Adrenal gland (tissue), 12 donors: ENCODE results near the gene PLPP1. TPM values are rescaled to one million over a fixed set of nuclear protein-coding genes. Genes with fewer than 3 reads are reported as not detected.

Source experiments
- DNase-seq, 7 donors: peaks; one replicate each; pipeline ENCODE4 v3.0.0-alpha.2; 2019 to 2020
- H3K27ac ChIP-seq, 5 donors: fragments of 200-600 bp; sonication (generic) in 4 of 5; 1 replicate in 3 of 5; 2 replicates in 2 of 5; pipeline versions ENCODE4 v1.5.1 to v1.8.0; 2016 to 2020; ENCODE audit warnings: mild to moderate bottlenecking in 1 of 5
- H3K27me3 ChIP-seq: fragments of 200-600 bp; 2 replicates; pipeline ENCODE4 v1.8.0; 2021
- H3K36me3 ChIP-seq, 2 donors: fragments of 200-600 bp; replicated peaks in 1 of 2; 1 replicate in 1 of 2; 2 replicates in 1 of 2; pipeline versions ENCODE4 v1.5.1 to v1.8.0; 2018 to 2022
- H3K4me1 ChIP-seq, 2 donors: fragments of 200-600 bp; replicated peaks in 1 of 2; 1 replicate in 1 of 2; 2 replicates in 1 of 2; pipeline versions ENCODE4 v1.5.1 to v1.8.0; 2018 to 2021
- H3K4me3 ChIP-seq, 4 donors: fragments of 200-600 bp; sonication (generic) in 3 of 4; one replicate each; pipeline ENCODE4 v1.5.1; 2016 to 2018
- H3K9me3 ChIP-seq, 3 donors: fragments of 200-600 bp; sonication (generic) in 1 of 3; replicated peaks in 1 of 3; 1 replicate in 2 of 3; 2 replicates in 1 of 3; pipeline versions ENCODE4 v1.5.1 to v1.8.0; 2016 to 2021
- POLR2A ChIP-seq, 2 donors: fragments of 450-650 bp; IDR thresholded peaks; one replicate each; pipeline ENCODE4 v1.6.1; 2017; ENCODE audit warnings: antibody characterized with exemption in 2 of 2, mild to moderate bottlenecking in 2 of 2, moderate library complexity in 1 of 2
- WGBS, 4 donors: extraction: QIAGEN DNeasy Blood & Tissue Kit in 2 of 4; methylation state at CpG; one replicate each; pipeline versions ENCODE4 v1.1.5 to v1.1.7; 2013 to 2017; 5-methylcytosine and 5-hydroxymethylcytosine counted together
- intact Hi-C, 2 donors: fragments of 100-400 bp; cut with DNase I; formaldehyde crosslinking; loops; one replicate each; pipeline versions ENCODE4 v1.14.1 to v1.15.0; 2022 to 2023
- polyA plus RNA-seq, 3 donors: library from polyadenylated mRNA; stranded (reverse); fragments of 200-250 nt in 2 of 3; fragments of 350-450 nt in 1 of 3; fragmentation: Illumina TruSeq in 1 of 3; extraction: RNeasy Lipid Tissue Mini Kit (QIAGEN cat#74804) in 1 of 3; gene quantifications; one replicate each; pipeline ENCODE4 v1.2.3, GENCODE V29; 2013 to 2014
- total RNA-seq, 9 donors: library from RNA; depleted of rRNA in 4 of 9; stranded (reverse); fragments of >200 nt in 4 of 9; fragments of 120-200 nt in 1 of 9; fragmentation: NEBNext Ultra II Directional in 1 of 9; extraction: Animal tissue kit (Norgen Biotek cat#: 25700) in 1 of 9; gene quantifications; one replicate each; pipeline versions ENCODE4 v1.1.0 to v1.2.4, GENCODE V29; 2013 to 2023
- TF ChIP-seq, protein P1 (sequence below), 6 experiments: fragments of 450-650 bp in 4 of 6; fragments of 200-600 bp in 2 of 6; sonication (generic) in 1 of 6; IDR thresholded peaks; 1 replicate in 5 of 6; 2 replicates in 1 of 6; pipeline versions ENCODE4 v1.5.1 to v1.8.0; 2016 to 2021; ENCODE audit warnings: antibody characterized with exemption in 6 of 6, mild to moderate bottlenecking in 2 of 6, moderate library complexity in 1 of 6
- donor health status: healthy with polysubstance abuse.
- donor health status: Bipolar disorder and iron deficiency.
- donor health status: DM: yes; HTN: yes; CAD: no.
- donor health status: DM: no; HTN: no; CAD: no.
- donor health status: DM: no; HTN: no; CAD: no.
- donor health status: DM: yes; HTN: yes; CAD: no.

PLPP1 gene
- total and polyA plus RNA-seq, 12 donors = 55.2 to 716 (median 124) TPM

DNA sequence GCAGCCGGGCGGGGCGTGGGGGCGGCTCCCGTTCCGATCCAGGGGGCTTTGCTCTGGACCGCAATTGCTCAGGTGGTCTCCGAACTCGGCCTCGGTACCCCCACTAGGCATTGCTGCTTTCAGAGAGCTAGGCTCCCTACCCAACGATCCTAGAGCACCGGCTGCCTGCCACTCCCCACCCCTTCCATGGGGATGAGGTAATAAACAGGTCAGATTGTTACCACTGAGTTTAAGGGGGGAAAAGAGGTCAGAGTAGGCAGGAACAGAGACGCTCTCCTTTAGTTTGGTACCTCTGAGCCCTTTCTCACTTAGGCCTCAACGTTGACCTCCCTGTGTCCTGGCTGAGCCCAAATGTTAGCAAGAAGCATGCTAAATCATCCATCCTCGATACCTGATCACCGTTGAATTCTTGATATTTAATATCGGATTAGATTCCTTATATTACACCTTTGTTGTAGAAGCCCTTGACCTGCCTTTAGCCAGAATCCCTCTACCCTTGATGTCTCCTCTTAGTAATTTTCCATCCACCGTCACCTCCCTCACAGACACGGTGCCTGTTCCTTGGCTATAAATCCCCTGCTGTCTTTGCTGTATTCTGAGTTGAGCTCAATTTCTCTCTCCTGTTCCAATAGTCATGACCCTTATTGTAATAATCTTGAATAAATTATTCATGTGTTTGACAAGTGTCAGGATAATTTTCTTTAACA, 588 bp upstream of the PLPP1 start:
- Histone ChIP-seq H3K27me3 (no peaks in the 10 kb centered on the region), H3K36me3 (no peaks in the 10 kb centered on the region), H3K27ac (peak overlapping the region in 4 of 5 donors; percentile 91 to 95 (median 92)), H3K4me3 (peak overlapping the region; percentile 68 to 98 (median 83)), H3K4me1 (peaks cover 7 to 14% of the 10 kb centered on the region in 2 donors), H3K9me3 (no peaks in the 10 kb centered on the region)
- intact Hi-C loops = loop anchor here in 1 of 2 donors (10.0 kb wide), 1 partner anchor 149 kb away; no protein-coding TSS in a partner anchor
- TF ChIP-seq POLR2A (IDR thresholded peaks at IDR 0.05) = no peak
- TF ChIP-seq, protein P1, sequence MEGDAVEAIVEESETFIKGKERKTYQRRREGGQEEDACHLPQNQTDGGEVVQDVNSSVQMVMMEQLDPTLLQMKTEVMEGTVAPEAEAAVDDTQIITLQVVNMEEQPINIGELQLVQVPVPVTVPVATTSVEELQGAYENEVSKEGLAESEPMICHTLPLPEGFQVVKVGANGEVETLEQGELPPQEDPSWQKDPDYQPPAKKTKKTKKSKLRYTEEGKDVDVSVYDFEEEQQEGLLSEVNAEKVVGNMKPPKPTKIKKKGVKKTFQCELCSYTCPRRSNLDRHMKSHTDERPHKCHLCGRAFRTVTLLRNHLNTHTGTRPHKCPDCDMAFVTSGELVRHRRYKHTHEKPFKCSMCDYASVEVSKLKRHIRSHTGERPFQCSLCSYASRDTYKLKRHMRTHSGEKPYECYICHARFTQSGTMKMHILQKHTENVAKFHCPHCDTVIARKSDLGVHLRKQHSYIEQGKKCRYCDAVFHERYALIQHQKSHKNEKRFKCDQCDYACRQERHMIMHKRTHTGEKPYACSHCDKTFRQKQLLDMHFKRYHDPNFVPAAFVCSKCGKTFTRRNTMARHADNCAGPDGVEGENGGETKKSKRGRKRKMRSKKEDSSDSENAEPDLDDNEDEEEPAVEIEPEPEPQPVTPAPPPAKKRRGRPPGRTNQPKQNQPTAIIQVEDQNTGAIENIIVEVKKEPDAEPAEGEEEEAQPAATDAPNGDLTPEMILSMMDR (IDR thresholded peaks at IDR 0.05) = peak in 1 of 6 experiments; percentile 7
- WGBS, 4 donors = 8 to 18% (median 10%) methylated on average over 7 to 19 of the region's 19 CpGs
- peak in 3 of 7 donors; percentile 12 to 55 (median 13) for DNase-seq

DNA sequence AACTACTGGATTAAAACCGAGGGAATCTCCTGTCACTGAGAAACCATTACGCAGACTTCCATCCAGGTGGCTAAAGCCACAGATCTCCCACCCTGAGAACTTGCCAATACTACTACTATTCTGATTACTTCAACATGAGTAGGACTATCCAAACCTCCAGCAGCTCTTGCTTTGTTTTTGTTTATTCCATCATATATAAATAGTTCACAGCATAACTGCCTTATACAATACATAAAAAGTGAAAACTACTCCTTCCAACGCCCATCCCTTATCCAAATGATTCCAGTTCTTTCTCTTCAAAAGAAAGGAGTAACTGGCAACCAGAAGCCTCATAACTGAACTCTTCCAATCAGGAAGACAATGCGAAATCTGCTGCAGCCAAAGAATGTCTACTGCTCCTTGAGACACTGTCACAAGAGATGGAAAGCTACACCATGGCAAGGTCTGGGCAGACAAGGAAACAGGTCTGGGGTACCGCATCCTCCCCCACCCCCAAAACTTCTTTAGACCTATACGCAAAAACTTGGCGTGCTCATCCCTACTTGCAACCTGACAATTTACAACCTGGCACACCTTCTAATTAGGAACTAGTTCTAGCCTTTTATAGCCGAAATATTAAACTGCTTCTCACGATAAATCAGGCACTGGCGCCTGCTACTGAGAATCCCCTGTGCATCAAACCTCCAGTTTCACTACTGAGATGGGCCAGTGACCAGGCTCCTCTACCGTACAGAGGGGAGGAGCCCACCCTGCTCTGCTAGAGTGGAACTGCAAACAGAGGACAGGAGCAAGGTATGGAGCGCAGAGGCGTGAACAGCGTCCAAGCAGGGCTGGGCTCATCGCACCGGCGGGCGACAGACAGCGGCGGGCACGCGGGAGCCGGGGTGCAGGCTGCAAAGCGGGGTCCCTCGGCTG, 986 bp downstream of the PLPP1 start:
- 4 to 18% (median 7%) methylated on average over 10 to 25 of the region's 25 CpGs for WGBS, 4 donors
- DNase-seq = peak in 6 of 7 donors; percentile 33 to 63 (median 45)

DNA sequence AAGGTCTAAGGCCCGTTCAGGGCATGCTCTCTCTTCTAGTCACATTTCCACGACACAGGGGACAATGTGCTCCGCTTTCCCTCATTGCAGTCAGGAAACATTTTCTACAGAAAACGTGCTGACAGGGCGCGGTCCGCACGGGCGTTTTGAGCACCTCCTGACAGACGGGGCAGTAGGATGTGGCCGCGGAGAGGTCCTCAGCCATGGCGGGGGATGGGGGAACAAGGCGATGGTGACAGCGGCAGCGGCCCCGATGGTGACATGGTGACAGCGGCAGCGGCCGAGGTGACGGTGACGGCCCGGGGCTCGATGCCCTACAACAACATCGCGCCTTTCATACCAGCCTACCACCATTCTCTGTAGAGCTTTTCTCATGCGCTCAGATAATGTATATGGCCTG, 4.1 kb downstream of the PLPP1 start:
- H3K27ac ChIP-seq = peak overlapping the region in 1 of 5 donors; percentile 42
- no peaks in the 10 kb centered on the region for H3K27me3 ChIP-seq
- no peak for TF ChIP-seq POLR2A (IDR thresholded peaks at IDR 0.05)
- TF ChIP-seq, protein P1 (IDR thresholded peaks at IDR 0.05) = no peak
- WGBS, 4 donors = 78 to 92% (median 84%) methylated on average over 27 of the region's 27 CpGs
- H3K4me1 ChIP-seq = peaks cover 7 to 28% of the 10 kb centered on the region in 2 donors
- H3K4me3 ChIP-seq = peak overlapping the region in 1 of 4 donors; percentile 69
- H3K9me3 ChIP-seq = no peaks in the 10 kb centered on the region
- H3K36me3 ChIP-seq = no peaks in the 10 kb centered on the region
- DNase-seq = peak in 3 of 7 donors; percentile 22 to 25 (median 23)
- intact Hi-C loops = loop anchor here in 1 of 2 donors (10.0 kb wide), 1 partner anchor 154 kb away; no protein-coding TSS in a partner anchor

More for the DNA sequence above, 986 bp downstream of the PLPP1 start:
- Histone ChIP-seq H3K4me1 (peaks cover 7 to 20% of the 10 kb centered on the region in 2 donors), H3K27ac (peak overlapping the region in 4 of 5 donors; percentile 91 to 95 (median 92)), H3K9me3 (no peaks in the 10 kb centered on the region), H3K4me3 (peak overlapping the region; percentile 68 to 98 (median 83)), H3K27me3 (no peaks in the 10 kb centered on the region), H3K36me3 (no peaks in the 10 kb centered on the region)
- TF ChIP-seq POLR2A (IDR thresholded peaks at IDR 0.05) = no peak
- TF ChIP-seq, protein P1 (IDR thresholded peaks at IDR 0.05) = peak in 1 of 6 experiments; percentile 7
- intact Hi-C loops = loop anchor here in 1 of 2 donors (10.0 kb wide), 1 partner anchor 151 kb away; no protein-coding TSS in a partner anchor

GRCh38 chr5:55524816-55525215, 9.9 kb downstream of the PLPP1 start:
- intact Hi-C loops = no loop called here
- Histone ChIP-seq H3K9me3 (no peaks in the 10 kb centered on the region), H3K27me3 (no peaks in the 10 kb centered on the region), H3K4me1 (peaks cover 0 to 34% of the 10 kb centered on the region in 2 donors), H3K4me3 (no peak overlapping the region), H3K27ac (no peak overlapping the region), H3K36me3 (no peaks in the 10 kb centered on the region)
- WGBS, 4 donors = 56 to 78% (median 64%) methylated on average over 1 of the region's 1 CpG
- DNase-seq = no peak
- TF ChIP-seq, protein P1 (IDR thresholded peaks at IDR 0.05) = no peak
- no peak for TF ChIP-seq POLR2A (IDR thresholded peaks at IDR 0.05)
